HG02642 (cell line): ENCODE measurements around the gene PTPN5.

Experiments used
- ATAC-seq: cut with Tn5 transposase; IDR thresholded peaks from one replicate; pipeline ENCODE4 v1.9.1; 2021; ENCODE audit warnings: mild to moderate bottlenecking; ENCODE audit not compliant: unreplicated experiment, poor library complexity

The PTPN5 gene

DNA sequence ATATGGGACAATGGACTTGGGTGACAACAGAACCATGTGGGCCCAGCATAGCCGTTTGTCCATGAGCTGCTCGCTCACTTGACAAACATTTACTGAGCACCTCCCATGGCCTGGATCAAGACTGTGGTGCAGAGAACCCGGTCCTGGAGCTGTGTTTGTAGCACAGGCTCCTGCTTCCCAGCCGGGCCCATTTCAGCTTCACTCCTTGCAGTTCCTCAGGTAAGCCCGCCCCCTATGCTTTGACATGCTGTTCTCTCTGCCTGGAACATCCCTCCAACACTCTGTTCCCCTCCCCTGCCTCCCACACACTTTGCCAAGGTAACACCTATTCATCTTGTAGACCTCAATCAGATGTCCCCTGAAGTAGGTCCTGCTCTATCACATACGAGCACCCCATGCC is 46.3 kb downstream of the PTPN5 start:
- no peak for ATAC-seq

DNA sequence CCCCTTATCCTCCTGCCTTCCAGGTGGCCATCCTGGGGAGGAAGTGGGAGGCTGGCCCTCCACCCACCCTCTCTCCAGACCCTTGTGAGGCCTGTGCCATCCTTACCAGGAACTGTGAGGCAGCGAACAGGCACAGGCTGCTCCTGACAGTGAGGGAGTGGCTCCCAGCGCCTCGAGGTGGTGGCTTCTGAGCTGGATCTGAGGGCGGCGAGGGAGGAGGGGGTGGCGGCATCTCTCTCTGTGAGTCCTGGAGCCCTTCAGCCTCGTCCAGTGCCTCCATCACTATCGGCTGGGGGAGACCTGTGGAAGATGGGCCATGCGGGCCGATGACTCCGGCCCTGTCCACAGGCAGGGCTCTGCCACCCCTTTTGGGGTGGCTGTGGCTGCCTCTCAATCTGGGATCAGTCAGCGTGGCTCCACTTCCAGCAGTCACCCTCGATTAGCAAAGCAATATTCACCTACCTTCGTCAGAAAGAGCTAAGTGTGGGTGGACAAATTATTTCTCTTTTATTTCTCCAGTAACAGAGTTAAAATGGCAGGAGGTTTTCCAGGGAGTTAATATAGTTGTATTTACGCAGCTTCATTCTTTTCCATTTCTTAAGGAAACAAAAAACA is 47.6 kb downstream of the PTPN5 start:
- ATAC-seq, result no peak

DNA sequence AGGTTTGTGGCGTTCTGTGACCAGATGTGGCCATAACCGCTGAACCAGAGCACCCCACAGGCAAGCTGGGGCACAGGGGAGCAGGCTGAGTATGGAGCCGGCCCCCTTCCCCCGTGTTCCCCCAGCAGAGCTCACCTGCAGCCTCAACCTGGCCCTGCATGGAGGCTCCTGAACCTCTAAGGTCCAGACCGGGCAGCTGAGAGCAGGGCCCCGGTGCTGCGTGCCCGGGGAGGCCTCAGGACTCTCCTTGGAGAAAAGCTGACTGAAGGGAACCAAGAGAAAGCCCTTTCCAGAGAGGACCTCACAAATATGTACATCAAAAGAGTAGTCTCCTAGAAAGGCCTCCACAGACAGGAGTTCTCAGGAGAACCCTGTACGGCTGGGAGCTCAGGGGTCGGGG is 48.2 kb downstream of the PTPN5 start:
- no peak for ATAC-seq

DNA sequence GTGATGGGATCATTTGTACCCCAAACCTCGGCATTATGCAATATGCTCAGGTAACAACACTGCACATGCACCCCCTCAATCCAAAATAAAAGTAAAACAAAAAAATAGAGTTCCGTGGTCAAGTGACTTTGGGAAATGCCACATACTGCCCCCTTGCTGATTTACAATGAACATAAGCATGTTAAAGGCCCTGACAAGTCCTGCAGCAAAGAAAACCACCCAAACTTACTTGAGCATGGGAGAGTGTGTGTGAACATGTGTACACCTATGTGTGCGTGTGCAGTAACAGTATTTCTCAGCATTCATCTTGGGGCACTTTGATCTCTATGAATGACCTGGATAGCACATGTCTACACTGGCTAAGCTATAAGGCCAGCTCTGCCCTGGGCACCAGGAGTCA is 49.8 kb downstream of the PTPN5 start:
- no peak for ATAC-seq

DNA sequence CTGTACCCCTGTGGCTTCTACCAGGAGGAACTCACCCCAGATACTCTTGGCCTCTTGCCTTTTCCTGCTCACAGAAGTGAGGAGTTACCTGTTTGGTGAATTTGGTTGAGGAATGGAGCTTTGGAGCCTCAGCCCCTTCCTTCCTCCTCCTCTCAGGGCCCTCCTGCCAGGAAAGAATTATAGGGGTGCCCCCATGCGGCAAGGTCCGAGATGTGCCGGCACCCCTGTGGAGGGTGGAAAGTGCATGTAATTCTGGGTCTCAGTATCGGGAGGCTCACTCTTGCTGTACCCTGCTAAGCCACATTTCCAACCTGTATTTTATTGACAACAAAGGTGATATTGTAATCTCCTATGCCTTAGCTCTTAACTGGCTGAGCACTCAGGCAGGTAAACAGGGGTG is 51.9 kb downstream of the PTPN5 start:
- no peak for ATAC-seq

DNA sequence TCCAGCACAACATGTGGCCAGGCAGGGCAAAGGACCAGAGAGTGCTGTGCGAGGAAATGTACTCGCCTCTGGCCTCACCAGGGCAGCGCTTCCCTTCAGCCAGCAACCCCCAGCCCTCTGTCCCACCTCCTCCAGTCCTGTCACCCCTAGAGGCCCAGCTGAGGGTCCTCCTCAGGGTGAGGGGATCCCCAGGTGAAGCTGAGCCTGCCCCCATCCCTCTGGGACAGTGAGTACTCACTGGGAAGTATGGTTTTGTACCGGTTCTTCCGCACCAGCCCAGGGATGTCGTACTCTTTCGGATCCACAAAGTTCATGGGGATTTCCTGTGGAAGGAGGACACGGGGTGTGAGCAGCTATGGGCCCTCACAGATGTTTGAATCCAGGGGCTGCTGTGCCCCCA is 54.0 kb downstream of the PTPN5 start:
- ATAC-seq, result no peak

DNA sequence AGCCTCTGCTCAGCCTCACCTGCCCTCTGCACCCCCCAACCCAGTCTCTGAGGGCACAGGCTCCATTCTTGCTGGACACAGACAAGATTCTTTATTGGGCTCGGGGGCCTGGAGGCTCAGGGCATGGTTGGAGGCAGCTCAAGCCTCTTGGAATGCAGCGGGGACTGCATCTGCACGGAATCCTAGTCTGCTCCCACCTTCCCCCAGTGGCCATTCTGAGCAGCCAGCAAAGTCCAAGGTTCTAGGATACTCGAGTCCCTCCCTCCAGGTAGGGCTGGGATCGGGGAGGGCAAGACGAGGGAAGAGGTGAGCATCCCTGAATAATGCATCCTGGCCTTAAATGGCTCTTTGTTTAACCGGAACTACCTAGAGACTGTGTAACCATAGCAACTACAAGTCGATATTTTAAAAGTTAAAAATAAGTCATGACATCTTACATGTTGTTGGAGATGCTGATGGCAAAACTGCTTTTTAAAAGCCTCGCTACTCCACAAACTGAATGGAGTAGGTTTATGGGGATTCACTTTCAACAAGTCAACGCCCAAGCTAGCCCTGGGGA is 54.9 kb downstream of the PTPN5 start:
- no peak for ATAC-seq

DNA sequence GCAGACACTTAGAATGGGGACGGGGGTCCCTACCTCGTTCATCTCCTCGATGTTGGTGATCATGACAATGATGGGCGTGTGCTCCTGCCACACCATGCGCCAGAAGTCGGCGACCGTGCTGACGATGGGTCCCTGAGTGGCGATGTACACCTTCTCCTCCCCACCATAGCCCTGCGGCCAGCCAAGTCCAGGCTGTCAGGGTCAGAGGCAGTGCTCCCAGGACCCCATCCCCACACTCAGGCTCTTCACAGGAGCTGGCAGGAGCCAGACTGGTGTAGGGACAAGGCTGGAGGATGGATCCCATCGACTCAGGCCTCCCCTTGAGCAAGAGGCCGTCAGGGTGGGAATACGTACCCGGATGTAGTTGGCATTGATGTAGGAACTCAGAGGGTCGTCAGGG is 58.4 kb downstream of the PTPN5 start:
- ATAC-seq, result no peak

DNA sequence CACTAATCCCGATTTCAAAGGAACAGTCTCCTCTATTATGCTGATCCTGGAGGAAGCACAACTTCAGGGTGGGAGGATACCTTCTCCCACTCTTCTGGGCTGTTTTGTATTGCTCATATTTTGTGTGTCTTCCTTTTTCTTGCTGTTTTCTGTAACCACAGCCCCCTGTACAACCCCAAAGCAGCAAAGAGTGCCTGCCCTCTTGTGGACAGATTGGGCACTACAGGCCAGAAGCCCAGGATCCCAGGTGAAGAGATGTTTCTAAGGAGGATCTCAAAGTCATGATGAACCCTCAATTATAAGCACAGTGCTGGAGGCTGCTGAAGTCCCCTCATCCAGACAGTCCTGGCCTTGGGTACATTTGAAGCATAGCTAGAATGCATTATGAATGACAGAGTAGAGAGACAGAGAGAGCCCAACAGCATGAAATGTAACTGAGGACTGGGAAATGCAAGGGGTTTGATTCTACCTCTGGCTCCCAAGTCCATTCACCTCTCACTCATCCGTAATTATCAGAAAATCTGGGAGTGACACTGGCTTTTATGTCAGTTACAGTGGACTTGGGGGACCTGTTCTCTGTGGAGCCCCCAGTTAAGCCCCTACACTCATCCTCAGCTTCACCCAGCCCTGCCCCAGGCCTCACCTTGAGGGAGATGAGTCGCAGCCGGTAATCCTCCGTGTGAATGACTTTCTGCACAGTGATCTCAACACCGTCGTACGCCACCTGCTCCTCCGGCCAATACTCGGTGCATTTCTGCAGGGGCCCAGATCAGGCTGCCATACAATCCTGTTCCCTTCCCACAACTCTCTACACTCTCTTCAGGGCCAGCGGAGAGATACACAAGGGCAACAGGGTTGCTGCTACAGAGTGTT is 59.4 kb downstream of the PTPN5 start:
- peak; percentile 51 for ATAC-seq

DNA sequence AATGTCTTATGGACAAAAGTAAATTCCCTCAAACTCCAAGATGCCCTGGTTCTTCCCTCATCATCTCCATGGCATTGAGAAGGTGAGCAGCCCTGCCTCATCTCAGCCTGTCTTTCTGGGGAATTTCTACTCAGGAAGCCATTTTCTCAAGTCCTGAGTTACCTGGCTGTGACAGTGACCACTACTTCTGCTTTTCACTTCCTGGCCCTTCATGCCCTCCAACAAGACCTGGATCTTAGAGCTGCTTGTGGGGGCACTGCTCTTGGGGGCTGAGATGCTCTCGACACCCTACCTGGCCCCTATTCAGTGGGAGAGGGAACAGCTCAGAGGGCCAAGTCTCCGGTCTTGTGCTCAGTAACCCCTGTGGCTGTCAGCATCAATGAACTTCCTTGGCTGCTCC is 60.2 kb downstream of the PTPN5 start:
- ATAC-seq, result no peak

DNA sequence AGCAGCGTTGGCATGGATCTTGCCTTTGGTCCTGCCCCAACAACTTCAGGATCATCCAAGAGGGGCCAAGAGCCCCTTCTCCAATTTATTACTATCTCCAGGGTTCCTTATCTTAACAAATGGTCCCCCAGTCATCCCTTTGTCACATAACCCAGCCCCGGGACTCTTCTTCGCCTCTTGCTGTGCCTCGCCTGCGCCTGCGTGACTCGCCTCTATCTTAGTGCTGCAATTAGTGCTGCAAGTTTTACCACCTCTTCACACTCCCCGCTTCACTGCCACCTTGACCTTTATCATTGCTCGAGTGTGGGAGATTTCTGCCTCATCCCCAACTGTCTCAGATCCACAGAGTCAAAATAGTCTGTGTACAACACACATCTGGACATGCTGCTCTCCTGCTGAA is 61.6 kb downstream of the PTPN5 start:
- ATAC-seq, result no peak

DNA sequence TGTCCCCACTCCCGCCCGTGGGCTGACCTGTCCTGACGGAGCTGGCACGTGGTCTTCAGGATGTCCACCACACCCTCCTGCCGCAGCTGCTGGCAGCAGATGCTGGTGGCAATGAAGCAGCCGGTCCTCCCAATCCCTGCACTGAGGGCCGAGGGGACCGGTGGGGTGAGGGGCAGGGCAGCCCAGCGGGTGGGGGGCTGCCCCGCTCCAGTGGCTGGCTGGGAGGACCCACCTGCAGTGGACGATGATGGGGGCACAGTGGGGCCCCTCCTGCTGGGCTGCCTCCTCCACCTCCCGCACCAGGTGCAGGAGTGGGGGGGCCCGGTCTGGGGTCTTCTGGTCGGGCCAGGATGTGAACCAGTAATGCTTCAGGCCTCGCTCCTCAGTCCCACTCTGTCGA is 62.2 kb downstream of the PTPN5 start:
- no peak for ATAC-seq

DNA sequence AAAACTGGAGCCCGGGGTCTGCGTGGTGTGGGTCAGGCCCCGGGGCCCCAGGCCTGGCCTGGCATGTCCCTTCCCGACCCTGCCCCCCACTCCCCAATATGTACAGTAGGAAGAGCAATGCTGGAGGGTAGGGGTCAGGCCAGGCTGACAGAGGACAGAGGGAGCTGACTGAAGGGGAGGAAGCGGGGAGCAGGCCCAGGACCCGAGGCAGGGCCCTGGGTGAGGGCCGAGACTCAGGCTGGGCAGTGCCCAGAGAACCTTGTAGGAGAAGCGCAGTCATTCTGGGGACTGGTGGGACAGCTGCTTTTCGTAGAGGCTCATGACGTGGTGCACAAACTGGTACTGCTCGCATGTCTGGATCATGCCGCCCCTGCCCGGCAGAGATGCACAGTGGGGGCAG is 62.9 kb downstream of the PTPN5 start:
- no peak for ATAC-seq

DNA sequence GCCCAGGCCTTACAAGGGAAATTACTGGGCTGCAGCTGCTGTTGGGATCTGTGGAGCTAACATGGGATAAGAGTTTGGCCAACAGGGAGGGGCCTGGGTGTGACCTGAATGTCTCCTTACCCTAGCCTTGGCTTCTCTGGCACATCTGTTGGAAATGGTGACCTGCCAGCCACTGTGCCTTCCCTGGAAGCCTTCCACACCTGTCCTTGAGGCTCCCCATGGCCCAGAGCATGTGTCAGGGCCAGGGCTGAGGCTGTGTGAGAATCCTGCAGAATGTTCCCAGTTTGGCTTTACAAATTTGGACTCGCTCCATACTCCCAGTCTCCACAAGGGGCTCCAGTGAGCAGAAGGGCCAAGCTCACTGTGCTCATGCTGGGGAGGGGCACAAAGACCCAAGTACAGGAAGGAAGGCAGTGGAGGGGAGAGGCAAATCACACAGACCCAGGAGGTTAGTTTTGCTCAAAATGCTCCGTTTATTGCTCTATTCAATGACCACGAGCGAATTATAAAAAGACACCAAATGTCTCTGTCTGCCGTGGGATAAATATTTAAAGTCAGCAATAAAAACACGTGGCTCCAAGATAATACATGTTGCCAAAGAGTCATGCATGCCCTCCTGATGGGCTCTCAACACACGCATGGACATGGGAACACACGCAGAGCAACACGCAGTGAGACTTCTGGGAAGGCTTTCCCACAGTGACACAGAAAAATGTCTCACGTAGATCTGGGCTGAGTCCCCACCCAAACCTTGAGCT is 63.9 kb downstream of the PTPN5 start:
- no peak for ATAC-seq

DNA sequence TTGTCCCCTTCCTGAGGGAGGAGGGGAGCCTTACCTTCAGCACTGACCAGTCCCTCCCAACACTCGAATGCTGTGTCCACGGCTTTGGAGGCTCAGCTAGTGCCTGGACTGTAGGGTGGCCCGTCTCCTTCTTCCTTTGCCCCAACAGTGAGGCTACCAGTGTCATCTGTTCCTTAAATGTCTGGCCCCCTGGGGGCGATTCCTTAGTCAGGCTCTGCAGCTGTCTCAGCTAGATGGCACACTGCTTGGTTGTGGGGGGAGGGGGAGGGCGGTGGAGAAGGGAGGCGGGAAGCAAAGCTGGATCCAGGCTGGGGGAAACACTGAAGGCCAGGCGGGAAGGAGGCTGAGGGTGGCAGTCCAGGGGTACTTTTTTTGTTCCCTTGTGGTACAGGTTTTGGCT is 65.6 kb downstream of the PTPN5 start, which contains the start of gene IGSF22:
Gene IGSF22 (minus strand): TSS at position 149 of the 400 bp plus-strand sequence. CDS start 1,952 bp downstream, outside the sequence.
- no peak for ATAC-seq

DNA sequence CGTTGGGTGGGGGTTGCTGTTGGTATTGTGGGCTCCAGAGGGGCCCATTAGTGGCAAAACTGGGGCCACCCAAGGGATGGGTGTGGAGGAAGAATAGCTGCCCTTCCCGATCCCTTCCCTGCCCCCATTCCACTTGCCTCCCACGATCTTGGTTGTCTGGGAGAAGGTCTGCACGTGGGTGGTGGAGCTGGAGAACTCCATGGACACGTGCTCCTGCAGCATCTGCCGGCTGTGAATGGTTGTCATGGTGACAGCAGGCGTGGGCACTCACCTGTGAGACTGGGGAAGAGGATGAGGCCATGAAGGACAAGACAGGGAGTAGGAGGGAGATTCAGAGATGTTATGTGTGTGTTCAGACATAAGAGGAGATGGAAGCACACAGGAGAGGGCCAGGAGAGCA is 67.6 kb downstream of the PTPN5 start:
- no peak for ATAC-seq

DNA sequence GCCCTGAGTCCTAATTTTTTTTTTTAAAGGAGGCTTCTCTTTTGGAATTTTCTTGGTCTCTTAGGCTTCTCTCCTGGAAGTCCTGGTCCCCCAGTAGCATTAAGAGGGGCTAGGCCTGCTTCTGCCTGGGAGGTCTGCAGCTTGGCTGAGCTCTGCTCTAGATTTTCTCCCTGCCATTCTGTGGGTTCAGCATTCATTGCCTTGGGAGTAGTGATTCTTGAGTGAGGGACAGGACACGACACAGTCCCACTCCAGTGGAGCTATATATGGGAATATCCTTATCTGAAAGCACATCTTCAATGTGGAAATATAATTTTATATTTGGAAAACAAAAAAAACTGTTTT is 69.3 kb downstream of the PTPN5 start:
- no peak for ATAC-seq

DNA sequence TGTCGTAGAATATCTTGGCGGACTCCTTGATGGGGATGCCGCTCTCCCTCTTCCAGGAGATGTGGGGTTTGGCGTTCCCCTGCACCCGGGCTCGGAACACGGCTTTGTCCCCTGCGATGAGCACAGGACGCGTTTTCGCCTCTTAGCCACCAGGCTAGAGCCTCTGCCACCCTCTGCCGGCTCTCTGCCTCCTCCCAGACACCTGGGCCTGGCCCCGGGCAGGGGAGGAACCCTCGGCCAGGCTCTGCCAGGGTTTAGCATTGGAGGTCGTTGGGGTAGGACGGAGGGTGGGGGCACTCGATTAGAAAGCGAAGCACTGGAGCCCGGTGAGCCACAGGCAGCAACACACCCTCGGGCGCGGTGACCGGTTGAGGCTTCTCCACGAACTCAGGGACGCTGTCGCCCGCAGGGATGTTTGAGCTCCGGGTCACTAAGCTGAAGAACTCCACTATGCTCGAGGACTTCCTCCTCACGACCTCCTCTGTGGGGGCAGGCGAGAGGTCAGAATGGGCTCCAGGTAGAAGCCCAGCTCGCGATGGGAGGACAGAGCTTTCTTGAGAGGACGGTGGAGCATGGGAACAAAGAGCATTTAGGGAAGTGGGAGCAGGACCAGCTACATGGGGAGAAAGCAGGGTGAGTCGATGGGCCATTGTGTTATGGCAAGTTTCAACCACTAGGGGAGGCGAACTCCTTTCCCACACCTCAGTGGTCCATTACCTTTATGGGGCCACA is 69.9 kb downstream of the PTPN5 start:
- peak; percentile 74 for ATAC-seq

DNA sequence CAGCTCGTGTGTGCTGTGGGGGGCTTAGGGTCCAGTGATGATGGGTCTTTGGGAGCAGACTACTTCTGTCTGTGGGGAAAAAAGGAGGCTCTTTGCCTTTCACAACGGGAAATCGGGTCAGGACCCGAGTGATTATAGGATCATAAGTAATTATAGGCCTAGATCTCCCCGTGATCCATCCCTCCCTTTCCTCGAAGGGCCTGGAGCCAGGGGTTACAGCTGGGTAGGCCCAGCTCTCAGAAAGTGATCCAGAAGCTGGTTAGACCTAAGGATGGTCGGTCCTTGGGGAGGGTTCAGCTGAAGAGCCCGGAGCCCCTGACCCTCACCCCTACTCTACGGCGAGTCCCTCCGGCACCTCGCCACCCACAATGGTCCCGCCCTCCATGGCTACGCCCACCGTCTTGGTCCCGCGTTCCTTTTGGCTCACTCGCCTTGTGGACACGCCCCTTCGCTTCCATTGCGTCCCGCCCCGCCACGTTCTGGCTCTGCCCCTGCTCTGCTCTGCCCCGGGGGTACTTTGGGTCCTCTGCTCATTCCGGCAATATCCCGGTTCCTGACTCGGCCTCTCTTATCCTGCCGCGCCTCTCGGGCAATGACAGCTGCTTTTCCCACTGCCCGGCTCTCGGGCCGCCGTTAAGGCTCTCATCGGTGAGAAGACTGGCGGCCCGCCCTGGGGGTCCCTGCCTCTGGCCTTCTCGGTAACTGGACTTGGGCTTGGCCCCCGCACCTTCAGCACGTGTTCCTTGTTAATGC is 70.6 kb downstream of the PTPN5 start:
- peak; percentile 83 for ATAC-seq
